SK-N-MC (cell line): Measurements from ENCODE around the gene PLEKHG4B.

ENCODE experiments used
- EZH2 ChIP-seq: fragments of 200-600 bp; sonication (generic); IDR thresholded peaks from one replicate; pipeline ENCODE4 v1.6.1; 2017; ENCODE audit warnings: antibody characterized with exemption
- FOXP2 ChIP-seq: optimal IDR thresholded peaks from 2 replicates; pipeline ENCODE3; 2011; ENCODE audit warnings: mild to moderate bottlenecking, moderate library complexity; ENCODE audit not compliant: insufficient read depth; ENCODE audit errors: extremely low read length, control extremely low read depth
- POLR2AphosphoS5 ChIP-seq: IDR thresholded peaks from 2 replicates; pipeline ENCODE4 v1.6.1; 2012; ENCODE audit warnings: mild to moderate bottlenecking, low read depth, low read length, borderline replicate concordance

DNA sequence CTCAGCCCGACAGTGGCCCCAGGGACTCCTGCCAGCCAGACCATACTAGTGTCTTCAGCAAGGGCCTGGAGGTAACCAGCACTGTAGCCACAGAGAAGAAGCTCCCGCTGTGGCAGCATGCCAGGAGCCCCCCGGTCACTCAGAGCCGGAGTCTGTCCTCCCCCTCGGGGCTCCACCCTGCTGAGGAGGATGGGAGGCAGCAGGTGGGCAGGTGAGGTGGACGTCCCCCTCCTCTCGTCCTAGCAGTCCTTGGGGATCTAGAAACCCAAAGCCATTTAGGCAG lies 71.3 kb downstream of the PLEKHG4B start:
- no peak for TF ChIP-seq POLR2AphosphoS5
- TF ChIP-seq EZH2: no peak
- TF ChIP-seq FOXP2: no peak
